Esophagus muscularis mucosa (tissue), 4 donors: ENCODE measurements around the gene MMS19. TPM values are rescaled to one million over a fixed set of nuclear protein-coding genes. Genes with fewer than 3 reads are reported as not detected.

Source experiments
- DNase-seq: peaks from one replicate; pipeline ENCODE4 v3.0.0-alpha.2; 2017; ENCODE audit errors: extremely low spot score
- H3K27ac ChIP-seq, 4 donors: fragments of 200-600 bp; sonication (generic); replicated peaks in 1 of 4; 1 replicate in 3 of 4; 2 replicates in 1 of 4; pipeline ENCODE4 v1.5.1; 2016 to 2019; ENCODE audit warnings: mild to moderate bottlenecking in 1 of 4
- H3K27me3 ChIP-seq, 4 donors: fragments of 200-600 bp; sonication (generic); one replicate each; pipeline versions ENCODE4 v1.5.1 to v1.6.0; 2016 to 2019
- H3K36me3 ChIP-seq, 4 donors: fragments of 200-600 bp; sonication (generic); one replicate each; pipeline ENCODE4 v1.5.1; 2016 to 2019
- H3K4me1 ChIP-seq, 4 donors: fragments of 200-600 bp; sonication (generic); one replicate each; pipeline ENCODE4 v1.5.1; 2016 to 2019
- H3K4me3 ChIP-seq, 4 donors: fragments of 200-600 bp; sonication (generic); 1 replicate in 2 of 4; 2 replicates in 2 of 4; pipeline ENCODE4 v1.5.1; 2016 to 2019; ENCODE audit warnings: mild to moderate bottlenecking in 4 of 4, moderate library complexity in 1 of 4
- H3K9me3 ChIP-seq, 4 donors: fragments of 200-600 bp; sonication (generic); 1 replicate in 3 of 4; 2 replicates in 1 of 4; pipeline ENCODE4 v1.5.1; 2016 to 2019
- EP300 ChIP-seq: sonication (generic); formaldehyde crosslinking; IDR thresholded peaks from one replicate; pipeline ENCODE4 v1.6.1; 2017; ENCODE audit warnings: antibody characterized with exemption
- POLR2A ChIP-seq: fragments of 450-650 bp; IDR thresholded peaks from one replicate; pipeline ENCODE4 v1.6.1; 2017; ENCODE audit warnings: antibody characterized with exemption, moderate library complexity, mild to moderate bottlenecking, low read depth
- POLR2AphosphoS5 ChIP-seq, 2 donors: sonication (generic); formaldehyde crosslinking; IDR thresholded peaks; one replicate each; pipeline ENCODE4 v1.6.1; 2017; ENCODE audit warnings: antibody characterized with exemption in 2 of 2
- WGBS: methylation state at CpG from one replicate; pipeline ENCODE4 v1.1.5; 2018; 5-methylcytosine and 5-hydroxymethylcytosine counted together
- intact Hi-C: fragments of 100-400 bp; cut with DNase I; formaldehyde crosslinking; loops from one replicate; pipeline ENCODE4 v1.15.1; 2023
- total RNA-seq, 4 donors: library from RNA; depleted of rRNA; stranded (reverse); fragments of >200 nt; gene quantifications; one replicate each; pipeline versions ENCODE4 v1.1.0 to v1.2.1, GENCODE V29; 2016
- TF ChIP-seq, protein P1 (sequence below), 3 experiments: fragments of 200-600 bp in 2 of 3; fragments of 450-650 bp in 1 of 3; sonication (generic) in 2 of 3; IDR thresholded peaks; one replicate each; pipeline ENCODE4 v1.5.1; 2017 to 2019; ENCODE audit warnings: antibody characterized with exemption in 3 of 3, mild to moderate bottlenecking in 2 of 3, moderate library complexity in 1 of 3

Gene MMS19
- total RNA-seq, 4 donors from 2014 or later = 46.9 to 51.4 (median 48.6) TPM

DNA sequence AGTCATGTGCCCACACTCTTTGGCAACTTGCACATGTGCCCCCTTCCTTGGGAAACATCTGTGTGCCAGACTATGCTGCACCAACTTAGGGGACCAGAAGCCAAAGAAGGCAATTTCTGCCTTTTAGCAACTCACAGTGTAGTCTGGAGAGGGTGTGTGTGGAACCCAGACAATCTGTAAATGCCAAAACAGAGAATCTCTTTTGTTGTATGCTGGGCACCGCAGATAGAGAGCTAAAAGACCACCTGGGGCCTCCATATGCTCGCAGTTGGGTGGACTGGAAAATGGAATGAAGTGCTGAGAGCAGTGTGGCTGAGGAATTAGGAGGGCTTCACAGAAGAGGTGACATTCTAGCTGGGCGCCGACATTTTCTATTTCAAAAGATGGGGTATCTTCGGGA is 26.9 kb upstream of the MMS19 start:
- H3K9me3 ChIP-seq = no peaks in the 10 kb centered on the region
- no peaks in the 10 kb centered on the region for H3K27me3 ChIP-seq
- intact Hi-C loops = no loop called here
- no peak overlapping the region for H3K27ac ChIP-seq
- TF ChIP-seq, protein P1, sequence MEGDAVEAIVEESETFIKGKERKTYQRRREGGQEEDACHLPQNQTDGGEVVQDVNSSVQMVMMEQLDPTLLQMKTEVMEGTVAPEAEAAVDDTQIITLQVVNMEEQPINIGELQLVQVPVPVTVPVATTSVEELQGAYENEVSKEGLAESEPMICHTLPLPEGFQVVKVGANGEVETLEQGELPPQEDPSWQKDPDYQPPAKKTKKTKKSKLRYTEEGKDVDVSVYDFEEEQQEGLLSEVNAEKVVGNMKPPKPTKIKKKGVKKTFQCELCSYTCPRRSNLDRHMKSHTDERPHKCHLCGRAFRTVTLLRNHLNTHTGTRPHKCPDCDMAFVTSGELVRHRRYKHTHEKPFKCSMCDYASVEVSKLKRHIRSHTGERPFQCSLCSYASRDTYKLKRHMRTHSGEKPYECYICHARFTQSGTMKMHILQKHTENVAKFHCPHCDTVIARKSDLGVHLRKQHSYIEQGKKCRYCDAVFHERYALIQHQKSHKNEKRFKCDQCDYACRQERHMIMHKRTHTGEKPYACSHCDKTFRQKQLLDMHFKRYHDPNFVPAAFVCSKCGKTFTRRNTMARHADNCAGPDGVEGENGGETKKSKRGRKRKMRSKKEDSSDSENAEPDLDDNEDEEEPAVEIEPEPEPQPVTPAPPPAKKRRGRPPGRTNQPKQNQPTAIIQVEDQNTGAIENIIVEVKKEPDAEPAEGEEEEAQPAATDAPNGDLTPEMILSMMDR (IDR thresholded peaks at IDR 0.05) = no peak
- TF ChIP-seq EP300 (no peak), POLR2A (no peak), POLR2AphosphoS5 (IDR thresholded peaks at IDR 0.05) (no peak)
- H3K4me1 ChIP-seq = peaks cover 0 to 32% (median 9%) of the 10 kb centered on the region in 4 donors
- H3K4me3 ChIP-seq = no peak overlapping the region
- no peak for DNase-seq
- no peaks in the 10 kb centered on the region for H3K36me3 ChIP-seq
- WGBS = 94% methylated on average over 5 of the region's 5 CpGs

- Histone ChIP-seq H3K4me3 (no peak overlapping the region), H3K9me3 (no peaks in the 10 kb centered on the region), H3K27ac (no peak overlapping the region), H3K4me1 (peaks cover 10 to 38% (median 21%) of the 10 kb centered on the region in 4 donors), H3K36me3 (no peaks in the 10 kb centered on the region), H3K27me3 (no peaks in the 10 kb centered on the region)
- no peak for DNase-seq
- intact Hi-C loops = no loop called here
- TF ChIP-seq POLR2AphosphoS5 (IDR thresholded peaks at IDR 0.05) = no peak
- TF ChIP-seq, protein P1 (IDR thresholded peaks at IDR 0.05) = no peak
- no peak for TF ChIP-seq EP300
- TF ChIP-seq POLR2A = no peak
- WGBS = 94% methylated on average over 8 of the region's 8 CpGs
These were observed 24.7 kb upstream of the MMS19 start for GRCh38 chr10:97522937-97523336.

GRCh38 chr10:97522071-97522470 is 23.8 kb upstream of the MMS19 start:
- H3K9me3 ChIP-seq = no peaks in the 10 kb centered on the region
- no peak overlapping the region for H3K27ac ChIP-seq
- no peaks in the 10 kb centered on the region for H3K27me3 ChIP-seq
- no peak for TF ChIP-seq POLR2AphosphoS5 (IDR thresholded peaks at IDR 0.05)
- TF ChIP-seq, protein P1 (IDR thresholded peaks at IDR 0.05) = no peak
- TF ChIP-seq POLR2A = no peak
- no peak for TF ChIP-seq EP300
- no peak for DNase-seq
- peaks cover 19 to 45% (median 29%) of the 10 kb centered on the region in 4 donors for H3K4me1 ChIP-seq
- 75% methylated on average over 6 of the region's 6 CpGs for WGBS
- intact Hi-C loops = no loop called here
- no peak overlapping the region for H3K4me3 ChIP-seq
- H3K36me3 ChIP-seq = no peaks in the 10 kb centered on the region

DNA sequence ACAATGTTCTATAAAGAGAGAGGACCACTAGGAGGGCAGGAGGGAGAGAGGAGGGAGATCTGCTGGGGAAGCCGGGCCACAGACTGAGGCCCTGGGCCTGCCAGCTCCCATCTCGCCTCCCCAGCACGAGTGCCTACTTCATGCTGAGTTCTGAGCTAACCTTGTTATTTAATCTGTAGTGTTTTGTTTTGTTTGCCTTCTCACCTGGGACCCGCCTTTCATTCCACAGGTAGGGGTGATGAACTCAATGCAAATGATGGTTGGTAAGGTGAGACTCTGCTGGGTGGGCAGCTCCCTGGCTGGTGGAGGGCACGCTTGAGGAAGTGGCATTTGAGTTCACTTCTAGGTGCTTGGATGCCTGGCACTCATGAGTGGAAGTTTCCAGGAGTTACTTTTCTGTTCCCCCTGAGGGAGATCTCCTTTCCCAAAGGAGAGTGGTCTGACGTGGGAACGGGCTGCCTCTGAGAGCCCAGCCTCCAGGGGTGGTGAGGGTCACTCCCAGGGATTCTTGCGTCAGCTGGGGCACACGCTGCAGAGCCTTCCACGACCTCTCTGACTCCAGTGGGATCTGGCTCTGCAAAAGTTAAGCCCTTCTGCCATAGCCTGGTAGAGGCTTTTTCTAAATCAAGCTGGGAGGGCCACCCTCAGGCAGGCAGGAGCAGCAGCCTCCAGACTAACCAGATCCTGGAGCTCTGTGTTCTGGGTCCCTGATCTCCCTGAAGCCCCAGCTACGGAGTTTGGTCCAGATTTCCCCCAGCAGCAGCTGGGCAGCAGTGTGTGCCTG is 22.9 kb upstream of the MMS19 start:
- WGBS = 84% methylated on average over 10 of the region's 11 CpGs
- TF ChIP-seq, protein P1 (IDR thresholded peaks at IDR 0.05) = no peak
- no peak for TF ChIP-seq POLR2AphosphoS5 (IDR thresholded peaks at IDR 0.05)
- DNase-seq = no peak
- Histone ChIP-seq H3K4me3 (no peak overlapping the region), H3K4me1 (peaks cover 20 to 43% (median 33%) of the 10 kb centered on the region in 4 donors), H3K9me3 (no peaks in the 10 kb centered on the region), H3K27me3 (no peaks in the 10 kb centered on the region), H3K27ac (no peak overlapping the region), H3K36me3 (no peaks in the 10 kb centered on the region)
- intact Hi-C loops = no loop called here
